Body of pancreas (tissue), 4 donors: ENCODE data around the gene SLC18A2.

Experiments used
- POLR2A ChIP-seq, 3 donors: fragments of 450-650 bp; IDR thresholded peaks; one replicate each; pipeline ENCODE4 v1.6.1; 2016; ENCODE audit warnings: antibody characterized with exemption in 3 of 3, mild to moderate bottlenecking in 2 of 3
- TF ChIP-seq, protein P1 (sequence below), 7 experiments: fragments of 450-650 bp in 4 of 7; fragments of 200-600 bp in 3 of 7; sonication (generic) in 3 of 7; IDR thresholded peaks; one replicate each; pipeline ENCODE4 v1.5.1; 2016 to 2019; ENCODE audit warnings: antibody characterized with exemption in 7 of 7

DNA sequence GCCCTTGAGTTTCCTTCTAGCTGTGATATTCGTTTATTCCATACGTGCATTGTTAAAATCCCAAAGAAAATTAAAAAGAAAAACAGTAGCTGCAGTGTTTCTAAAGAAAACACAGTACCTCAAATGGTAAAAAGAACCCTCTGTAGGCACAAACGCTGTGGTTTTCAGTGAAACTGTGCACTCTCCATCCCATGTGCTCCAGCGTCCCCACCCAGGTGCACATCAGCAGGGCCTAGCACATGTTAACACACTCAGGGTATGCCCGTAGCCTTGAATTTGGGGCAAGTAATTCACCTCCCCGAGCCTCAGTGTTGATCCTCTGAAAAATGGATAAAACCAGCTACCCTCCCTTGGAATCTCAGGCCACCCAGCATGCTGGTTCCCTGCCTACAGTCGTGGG is 9.5 kb downstream of the SLC18A2 start:
- TF ChIP-seq, protein P1, sequence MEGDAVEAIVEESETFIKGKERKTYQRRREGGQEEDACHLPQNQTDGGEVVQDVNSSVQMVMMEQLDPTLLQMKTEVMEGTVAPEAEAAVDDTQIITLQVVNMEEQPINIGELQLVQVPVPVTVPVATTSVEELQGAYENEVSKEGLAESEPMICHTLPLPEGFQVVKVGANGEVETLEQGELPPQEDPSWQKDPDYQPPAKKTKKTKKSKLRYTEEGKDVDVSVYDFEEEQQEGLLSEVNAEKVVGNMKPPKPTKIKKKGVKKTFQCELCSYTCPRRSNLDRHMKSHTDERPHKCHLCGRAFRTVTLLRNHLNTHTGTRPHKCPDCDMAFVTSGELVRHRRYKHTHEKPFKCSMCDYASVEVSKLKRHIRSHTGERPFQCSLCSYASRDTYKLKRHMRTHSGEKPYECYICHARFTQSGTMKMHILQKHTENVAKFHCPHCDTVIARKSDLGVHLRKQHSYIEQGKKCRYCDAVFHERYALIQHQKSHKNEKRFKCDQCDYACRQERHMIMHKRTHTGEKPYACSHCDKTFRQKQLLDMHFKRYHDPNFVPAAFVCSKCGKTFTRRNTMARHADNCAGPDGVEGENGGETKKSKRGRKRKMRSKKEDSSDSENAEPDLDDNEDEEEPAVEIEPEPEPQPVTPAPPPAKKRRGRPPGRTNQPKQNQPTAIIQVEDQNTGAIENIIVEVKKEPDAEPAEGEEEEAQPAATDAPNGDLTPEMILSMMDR (IDR thresholded peaks at IDR 0.05) = no peak
- TF ChIP-seq POLR2A (IDR thresholded peaks at IDR 0.05) = no peak
